ENCODE results near the gene RALBP1.
"Not testable (repeated sequence)": the region's sequence is repeated elsewhere in the genome, so short reads cannot be mapped to it uniquely, and the experiment has no call there.

RALBP1 gene

DNA sequence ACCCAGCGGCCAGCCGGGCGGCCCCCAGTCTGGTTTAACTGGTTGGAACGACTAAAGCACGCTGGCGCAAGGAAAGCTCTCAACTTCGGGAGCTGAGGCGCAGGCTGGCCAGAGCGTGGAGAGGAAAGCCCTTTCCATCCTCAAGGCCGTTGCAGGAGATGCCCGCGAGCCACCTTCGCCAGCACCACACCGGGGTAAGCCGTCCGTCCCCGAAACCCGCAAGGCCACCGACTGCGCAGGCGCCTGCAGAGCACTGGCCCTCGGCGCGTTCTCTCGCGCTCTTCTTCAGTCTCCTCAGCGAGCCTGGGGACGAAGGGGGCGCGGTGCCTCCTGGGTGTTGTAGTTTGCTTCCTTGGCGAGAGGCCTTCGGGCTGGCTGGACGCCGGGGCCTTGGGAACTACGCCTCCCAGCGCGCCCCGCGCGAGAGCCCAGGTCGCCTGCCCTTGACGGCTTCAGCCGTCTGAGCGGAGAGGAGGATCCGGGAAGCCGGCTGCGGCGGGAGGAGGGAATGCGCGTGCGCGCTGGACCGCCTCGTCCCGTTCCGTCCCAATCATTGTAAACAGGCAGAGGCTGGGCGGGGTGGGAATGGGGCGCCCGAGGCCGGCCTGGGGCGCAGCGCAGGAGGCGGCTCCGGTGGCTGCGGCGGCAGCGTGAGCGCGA lies at the start of gene RALBP1:
TSS of gene RALBP1 (plus strand) at position 531 of the 660 bp plus-strand sequence. CDS start 37,533 bp downstream, outside the sequence.
- peak; percentile 96 for DNase-seq

DNA sequence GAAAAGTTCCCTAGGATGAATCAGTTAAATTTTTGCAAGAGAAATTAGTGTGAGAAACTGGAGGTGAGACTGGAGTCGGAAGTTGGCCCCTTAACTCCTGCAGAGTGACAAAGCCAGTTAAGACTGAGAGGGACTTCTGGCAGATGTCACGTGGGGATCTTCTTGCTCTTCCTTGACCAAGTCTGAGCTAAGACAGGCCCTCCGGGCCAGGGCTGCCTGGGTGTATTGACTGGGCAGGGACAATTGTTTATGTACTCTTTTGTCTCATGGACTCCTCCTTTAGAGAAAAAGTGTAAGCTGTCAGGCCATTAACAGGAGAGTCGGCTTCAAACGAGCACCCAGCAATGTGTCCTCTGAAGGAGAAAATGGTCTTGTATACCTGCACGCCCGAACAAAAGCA lies 48.6 kb upstream of the RALBP1 start:
- no peak for DNase-seq

DNA sequence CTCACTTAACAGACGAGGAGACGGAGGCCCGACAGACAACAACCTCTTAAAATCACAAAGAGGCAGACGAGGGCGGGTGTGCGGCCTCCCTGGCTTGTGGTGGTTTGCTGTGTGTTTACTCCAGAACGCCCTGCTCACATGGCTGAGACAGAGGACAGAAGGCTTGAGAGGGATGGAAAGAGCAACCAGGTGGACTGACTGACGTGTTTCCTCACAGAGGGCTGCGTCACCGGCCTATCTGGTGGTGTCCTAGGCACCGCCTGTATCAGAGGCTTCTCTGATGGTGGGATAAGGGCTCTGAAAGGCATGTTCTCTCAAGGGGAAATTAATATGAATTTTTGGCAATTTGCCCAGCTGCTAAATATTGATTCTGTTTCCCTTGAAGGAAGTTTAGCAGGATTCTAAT lies 47.0 kb upstream of the RALBP1 start:
- peak; percentile 14 for DNase-seq

DNA sequence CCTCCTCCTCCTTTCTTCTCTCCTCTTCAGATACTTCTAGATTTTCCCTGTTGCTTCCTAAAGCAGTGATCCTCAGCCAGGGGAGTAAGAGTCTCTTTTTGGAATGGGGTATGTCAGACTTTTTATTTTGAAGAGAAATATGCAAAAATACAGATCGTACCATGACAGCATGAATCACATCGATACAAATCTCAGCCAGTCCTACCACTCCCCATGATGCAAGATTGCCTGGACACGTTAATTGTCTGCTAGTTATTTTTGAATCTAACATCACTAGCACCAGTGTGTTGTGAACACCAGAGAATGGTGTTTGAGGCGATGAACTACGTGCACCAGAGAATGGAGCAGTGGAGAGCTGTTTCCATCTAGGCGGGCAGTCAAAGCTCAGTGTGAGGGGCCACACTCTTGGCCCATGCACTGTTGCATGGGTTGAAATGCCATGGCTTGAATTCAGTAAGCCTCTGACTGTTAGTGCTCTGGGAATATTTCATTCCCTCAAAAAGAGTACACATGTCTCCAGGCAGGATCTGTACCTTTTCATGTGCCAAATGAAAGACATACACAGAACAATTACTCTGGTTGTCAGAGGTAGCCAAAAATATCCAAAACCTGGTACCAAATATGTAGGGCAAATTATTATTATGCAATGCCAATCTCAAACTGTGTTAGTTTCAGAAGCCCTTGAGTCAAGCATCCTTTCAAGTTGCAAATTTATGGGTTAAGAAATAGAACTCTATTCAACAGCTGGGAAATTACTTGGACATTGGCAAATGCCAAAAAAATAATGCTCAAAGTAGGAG lies 46.3 kb upstream of the RALBP1 start:
- DNase-seq, result no peak

DNA sequence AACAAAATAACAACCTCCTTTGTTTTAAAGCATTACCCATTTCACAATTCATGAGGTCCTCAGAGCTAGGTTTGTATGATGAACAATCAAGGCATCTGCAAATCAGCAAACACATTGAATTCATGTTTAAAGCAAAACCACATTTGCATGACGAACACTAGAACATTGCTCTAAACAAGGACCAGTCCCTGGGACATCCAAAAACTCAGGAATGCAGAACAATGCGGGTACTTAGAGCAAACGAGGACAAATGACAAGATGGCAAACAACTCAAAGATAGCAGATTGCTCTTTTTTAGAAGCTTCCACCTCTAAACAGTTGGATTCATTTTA lies 45.7 kb upstream of the RALBP1 start:
- no peak for DNase-seq

DNA sequence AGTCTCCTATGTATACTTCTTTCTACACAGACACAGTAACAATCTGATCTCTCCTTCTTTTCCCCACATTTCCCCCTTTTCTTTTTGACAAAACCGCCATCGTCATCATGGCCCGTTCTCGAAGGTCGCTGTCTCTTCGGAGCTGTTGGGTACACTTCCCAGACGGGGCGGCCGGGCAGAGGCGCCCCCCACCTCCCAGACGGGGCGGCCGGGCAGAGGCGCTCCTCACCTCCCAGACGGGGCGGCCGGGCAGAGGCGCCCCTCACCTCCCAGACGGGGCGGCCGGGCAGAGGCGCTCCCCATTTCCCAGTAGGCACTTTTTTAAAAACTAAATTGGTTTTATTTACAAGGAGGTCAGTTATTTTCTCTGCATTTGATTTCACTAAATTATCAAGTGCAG lies 45.0 kb upstream of the RALBP1 start:
- not testable (repeated sequence) for DNase-seq

DNA sequence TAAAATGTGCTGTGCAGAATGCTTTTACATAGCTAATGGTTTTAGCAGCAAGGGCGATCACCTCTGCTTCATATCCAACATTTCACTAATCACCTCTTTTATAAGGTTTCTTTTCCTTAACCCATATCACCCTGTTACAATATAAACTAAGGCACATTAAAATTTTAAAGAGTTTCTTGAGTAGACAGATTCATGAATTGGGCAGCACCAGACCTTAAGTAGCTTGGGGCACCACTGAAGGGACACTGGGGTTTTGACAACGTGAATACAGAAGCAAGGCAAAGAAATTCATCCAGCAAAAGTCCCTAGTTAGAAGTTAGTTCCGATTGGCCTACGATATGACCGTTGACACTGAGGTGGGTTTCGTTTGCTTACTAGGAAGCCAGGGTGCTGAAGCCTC lies 44.0 kb upstream of the RALBP1 start:
- DNase-seq, result no peak

DNA sequence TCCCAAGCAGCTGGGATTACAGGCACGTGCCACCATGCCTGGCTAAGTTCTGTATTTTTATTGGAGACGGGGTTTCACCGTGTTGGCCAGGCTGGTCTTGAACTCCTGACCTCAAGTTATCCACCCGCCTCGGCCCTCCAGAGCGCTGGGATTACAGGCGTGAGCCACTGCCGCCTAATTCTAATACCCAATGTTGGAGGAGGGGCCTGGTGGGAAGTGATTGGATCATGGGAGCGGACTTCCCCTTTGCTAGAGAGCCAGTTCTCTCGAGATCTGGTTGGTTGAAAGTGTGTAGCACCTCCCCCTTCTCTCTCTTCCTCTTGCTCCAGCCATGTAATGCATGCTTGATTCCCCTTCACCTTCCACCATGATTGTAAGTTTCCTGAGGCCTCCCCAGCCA lies 42.2 kb upstream of the RALBP1 start:
- not testable (repeated sequence) for DNase-seq

DNA sequence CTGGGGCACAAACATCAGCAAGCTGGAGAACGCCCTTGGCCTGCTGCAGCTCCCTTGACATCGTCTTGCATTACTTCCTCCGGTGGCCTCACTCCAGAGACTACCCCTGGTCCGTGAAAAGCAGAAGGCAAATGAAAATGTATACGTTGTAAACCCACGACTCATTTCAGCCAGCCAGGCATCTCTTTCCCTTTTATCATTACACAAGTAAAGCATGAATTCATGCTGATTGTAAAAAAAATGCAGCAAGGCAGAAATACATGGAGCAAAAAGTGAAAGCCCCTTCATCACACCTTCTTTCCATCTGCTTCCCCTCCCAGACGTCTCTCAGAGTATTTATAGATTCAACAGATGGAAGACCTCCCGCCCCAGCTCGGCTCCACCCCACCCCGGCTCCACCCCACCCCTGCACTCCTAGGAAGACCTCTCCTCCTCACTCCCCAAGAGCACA lies 41.6 kb upstream of the RALBP1 start:
- no peak for DNase-seq

DNA sequence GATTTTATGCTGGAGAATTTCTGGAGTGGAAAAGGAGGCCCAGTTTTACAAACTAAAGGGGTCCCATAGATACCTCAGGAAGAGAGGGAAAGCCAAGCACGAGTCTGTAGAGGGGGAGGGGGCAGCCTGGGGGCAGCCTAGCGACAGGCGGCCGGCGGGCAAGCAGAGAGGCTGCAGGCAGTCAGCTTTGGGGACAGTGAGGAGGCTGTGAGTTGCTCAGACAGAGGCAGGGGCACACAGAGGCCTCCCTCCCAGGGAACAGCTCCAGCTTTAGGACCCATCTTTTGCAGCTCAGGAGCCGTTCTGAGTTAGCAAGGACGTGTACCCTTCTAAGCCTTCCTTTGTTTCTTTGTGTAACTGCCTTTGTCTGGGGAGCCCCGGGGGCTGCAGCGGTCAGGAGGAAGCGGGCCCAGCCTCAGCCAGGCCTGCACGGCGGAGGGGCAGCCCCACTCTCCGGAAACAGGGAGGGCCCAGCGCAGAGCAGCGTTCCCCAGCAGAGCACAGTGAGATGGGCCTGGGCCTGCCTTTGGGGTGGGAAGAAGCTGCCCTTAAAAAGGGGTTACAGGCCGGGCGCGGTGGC lies 41.1 kb upstream of the RALBP1 start:
- no peak for DNase-seq

DNA sequence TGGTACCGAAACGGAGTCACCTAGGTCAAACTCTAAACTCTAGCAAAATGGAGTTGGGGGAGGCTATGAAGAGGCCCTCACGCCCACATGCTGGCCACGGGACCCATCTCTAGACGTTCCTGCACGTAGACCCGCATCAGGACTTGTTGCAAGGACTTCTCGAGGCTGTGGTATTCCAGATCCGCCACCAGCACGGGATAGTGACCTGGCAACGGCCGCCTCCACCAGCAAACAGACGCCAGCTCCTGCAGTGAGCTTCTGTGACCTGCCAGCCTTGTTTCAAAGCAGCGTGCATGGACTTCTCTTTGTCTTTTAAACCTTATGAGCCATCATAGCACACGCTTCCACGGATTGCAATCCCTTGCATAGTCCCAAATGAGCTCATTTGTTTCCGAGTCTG lies 40.3 kb upstream of the RALBP1 start:
- DNase-seq, result no peak

DNA sequence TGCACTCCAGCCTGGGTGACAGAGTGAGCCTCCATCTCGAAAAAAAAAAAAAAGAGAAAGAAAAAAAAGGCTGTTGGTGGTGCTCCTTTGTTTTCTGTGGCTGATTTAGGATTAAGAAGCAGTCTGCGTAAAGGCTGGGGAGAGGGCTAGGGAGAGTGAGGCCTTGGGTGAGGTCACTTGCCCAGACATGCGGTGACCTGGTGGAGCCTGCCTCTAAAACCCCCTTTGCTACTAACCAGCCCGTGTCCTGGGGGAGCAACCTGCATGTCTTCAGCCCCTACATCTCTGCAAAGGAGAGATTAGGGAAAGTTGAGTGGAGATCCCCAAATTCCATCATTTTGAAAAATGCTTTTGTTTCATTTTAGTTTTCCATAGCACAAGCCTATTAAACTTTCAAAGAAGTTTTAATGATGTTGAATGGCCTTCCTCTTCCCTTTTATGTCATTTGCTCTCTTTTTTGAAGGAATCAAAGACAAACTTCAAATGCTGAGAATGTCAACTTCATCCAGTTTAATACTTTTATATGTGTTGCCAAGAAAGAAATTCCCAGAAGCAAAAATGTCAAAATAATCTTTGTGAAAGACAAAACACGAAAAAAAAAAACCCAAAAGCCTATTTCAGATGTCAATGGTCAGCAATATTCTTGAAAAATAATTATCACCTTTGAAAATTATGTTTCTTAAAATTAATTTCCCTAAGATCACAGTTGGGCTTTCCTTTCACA lies 38.9 kb upstream of the RALBP1 start:
- no peak for DNase-seq

DNA sequence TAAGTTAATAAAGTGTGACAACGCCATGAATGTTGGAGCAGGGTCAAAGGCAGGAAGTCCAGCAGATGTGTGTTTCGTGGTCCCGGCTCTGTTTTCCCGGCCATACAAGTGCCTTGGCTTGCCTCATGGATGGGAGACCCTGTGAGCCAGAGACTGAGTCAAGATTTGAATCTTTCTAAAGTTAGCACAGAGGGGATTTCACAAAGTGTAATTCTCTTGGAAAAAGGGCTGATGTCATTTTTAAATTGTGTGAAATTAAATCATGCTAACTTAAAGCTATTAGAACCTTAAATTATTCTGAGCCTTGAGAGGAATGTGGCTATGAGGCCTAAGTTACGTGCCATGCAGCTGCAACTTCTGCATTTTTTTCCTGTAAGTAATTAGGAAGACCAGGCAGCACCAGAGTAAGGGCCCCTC lies 38.3 kb upstream of the RALBP1 start:
- no peak for DNase-seq

DNA sequence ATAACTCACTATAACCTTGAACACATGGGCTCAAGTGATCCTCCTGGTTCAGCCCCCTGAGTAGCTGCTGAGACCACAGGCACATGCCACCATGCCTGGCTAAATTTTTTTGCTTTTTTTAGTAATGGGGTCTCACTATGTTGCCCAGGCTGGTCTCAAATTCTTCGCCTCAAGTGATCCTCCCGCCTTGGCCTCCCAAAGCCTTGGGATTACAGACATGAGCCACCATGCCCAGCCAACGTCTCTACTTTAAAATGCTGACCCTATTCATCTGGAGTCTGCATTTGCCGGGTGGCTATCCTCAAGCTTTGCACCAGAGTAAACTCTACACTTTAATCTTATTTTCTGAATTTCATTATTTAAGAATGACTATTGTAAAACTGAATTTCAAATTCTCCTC lies 37.6 kb upstream of the RALBP1 start:
- no peak for DNase-seq

DNA sequence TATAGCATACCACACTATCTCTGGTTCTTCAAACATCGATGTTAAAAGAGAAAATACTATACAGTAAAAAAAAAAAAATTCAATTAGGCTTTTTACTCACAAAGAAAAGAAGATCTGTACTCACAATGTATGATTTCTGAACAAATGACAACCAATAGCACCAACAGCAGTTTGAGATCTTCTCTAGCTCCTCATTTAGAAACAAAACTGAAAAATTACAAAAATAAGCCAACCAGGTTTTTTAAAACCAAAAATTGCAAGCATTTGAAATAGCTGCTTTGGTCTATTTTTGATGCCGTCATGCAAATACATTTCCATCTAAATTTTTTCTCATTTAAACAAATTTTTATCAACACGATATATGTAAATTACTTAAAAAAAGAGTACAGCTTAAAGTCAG lies 34.3 kb upstream of the RALBP1 start:
- DNase-seq, result no peak

DNA sequence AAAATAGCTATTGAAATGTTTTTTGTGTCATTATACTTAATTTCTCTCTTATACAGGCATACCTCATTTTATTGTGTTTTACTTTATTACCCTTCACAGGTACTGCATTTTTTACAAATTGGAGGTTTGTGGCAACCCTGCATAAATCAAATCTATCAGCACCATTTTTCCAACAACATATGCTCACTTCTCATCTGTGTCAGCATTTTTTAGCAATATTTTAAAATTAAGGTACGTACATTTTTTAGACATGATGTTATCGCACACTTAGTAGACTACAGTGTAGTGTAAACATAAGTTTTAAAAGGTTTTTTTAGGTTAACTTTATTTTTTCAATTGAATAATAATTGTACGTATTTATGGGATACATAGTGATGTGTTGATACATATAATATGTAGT lies 30.8 kb upstream of the RALBP1 start:
- DNase-seq, result no peak

DNA sequence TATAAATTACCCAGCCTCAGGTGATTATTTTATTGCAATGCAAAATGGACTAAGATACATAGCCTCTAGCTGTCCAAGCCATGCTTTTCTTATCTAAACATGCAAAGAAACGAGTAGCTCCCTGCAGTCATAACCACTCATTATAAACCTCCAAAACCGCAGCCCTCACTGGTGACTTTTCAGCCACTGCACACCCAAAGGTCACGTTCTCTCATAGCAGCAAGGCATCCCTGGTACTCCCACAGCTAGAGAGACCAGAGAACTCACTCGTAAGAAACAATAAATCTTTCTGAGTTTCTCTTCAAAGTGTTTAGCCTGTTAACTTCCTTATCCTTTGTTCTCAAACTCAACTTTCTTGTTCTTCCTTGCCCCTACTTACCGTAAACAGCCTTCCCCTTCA lies 28.5 kb upstream of the RALBP1 start:
- no peak for DNase-seq

DNA sequence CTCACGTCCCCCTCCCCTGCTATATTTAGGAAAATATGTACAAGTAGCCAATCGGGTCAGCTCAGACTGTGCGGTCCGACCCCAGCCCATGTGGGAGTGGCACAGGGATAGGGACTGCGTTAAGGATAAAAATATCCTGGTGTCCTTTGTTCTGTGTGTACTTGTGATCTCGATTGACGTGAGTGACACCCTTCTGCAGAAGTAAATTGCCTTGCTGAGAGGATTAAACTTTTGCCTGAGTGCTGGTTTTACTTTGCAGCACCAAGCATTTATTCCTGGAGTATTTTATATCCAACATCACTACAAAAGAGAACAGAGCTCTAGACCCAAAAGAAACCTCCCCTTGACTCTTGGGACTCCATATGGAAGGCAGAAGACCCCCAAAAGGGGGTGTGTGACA lies 28.0 kb upstream of the RALBP1 start:
- no peak for DNase-seq

DNA sequence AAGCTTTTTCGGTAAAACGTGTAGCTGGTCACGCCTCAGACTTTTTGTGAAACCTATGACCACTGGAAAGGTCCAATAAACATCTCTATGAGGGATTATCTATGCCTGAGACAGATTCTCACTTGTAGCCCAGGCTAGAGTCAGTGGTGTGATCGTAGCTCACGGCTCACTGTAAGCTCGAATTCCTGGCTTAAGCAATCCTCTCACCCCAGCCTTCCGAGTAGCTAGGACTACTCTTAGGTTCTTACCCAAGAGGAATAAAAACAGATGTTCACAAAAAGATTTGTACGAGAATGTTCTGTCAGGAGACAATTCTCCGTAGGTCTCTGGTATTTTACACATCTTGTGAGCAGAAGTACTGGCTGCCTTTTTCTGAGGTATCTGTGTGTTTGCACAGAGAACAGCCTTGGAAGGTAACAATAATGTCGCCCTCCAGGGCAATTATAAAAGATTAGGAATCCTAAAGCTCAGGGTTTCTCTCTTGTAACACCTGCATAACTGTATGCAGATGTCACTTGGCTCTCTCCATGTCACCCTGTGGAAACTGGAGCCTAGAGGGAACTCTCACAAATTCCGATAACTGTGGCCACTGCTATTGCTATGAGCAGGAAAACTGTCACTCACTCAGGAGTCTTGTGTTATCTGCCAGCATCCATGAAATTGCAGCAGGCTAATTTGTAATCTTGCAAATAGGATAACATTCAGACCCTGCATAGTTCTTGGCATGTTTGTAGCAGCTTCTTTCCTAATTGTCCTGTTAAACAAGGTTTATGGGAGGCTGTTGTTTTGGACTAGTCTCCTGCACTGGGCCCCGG lies 25.5 kb upstream of the RALBP1 start:
- no peak for DNase-seq

DNA sequence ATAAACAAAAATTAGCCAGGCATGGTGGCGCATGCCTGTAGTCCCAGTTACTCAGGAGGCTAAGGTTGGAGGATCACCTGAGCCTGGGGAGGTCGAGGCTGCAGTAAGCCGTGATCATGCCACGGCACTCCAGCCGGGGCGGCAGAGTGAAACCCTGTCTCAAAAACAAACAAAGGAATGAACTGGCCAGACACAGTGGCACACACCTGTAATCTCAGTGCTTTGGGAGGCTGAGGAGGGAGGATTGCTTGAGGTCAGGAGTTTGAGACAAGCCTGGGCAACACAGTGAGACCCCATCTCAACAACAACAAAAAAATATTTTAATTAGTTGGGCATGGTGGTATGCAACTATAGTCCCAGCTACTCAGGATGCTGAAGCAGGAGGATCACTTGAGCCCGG lies 24.4 kb upstream of the RALBP1 start:
- DNase-seq, result not testable (repeated sequence)

DNA sequence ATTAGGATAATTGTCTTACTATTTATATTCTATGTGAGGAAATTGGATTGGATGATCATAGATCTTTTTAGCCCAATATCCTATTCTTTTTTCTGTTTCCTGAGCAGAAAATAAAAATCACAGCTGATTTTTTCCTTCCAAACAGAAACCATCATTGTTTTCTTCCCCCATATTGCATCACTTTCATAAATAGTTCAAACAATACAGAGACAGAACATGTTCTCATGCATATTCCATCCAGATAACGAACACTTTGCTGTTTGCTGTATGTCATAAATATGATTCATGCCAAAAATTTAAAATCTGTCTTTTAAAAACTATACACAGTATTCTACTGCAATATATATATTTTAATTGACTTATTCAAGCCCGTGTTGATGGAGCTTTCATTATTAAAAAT lies 22.0 kb upstream of the RALBP1 start:
- no peak for DNase-seq

DNA sequence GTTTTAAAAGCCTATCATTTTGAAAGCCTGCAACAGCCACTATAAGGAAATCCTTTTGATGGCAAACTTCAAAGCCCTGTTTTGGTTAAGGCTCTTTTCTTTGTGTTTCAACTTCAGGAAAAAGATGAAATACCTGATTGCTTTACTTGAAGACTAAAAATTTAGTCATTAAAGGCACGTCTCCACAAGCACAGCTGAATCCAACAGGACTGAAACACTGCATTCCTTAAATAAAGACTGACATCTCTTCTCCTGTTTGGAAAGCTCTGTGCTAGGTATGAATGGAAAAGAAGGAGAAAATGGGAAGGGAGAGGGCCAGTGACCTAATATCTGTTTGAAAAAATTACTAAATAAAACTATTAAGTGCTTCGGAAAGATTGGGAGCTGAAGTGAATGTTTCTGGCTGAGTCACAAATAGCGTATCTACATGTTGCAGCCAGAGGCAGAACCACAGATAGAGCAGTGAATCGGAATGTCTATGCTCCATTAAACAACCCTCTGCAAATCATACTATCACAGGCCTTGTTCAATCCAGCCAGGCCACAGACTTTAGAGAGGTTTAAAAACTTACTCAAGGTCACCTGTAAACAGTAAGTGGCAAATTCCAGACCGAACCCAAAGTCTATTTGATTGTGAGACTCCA lies 21.1 kb upstream of the RALBP1 start:
- DNase-seq, result no peak

Measured in NCI-H1092 (cell line).